Fibroblast of lung (primary cell): ENCODE results near the gene IMMP2L. TPM values are rescaled to one million over a fixed set of nuclear protein-coding genes. Genes with fewer than 3 reads are reported as not detected.

Source experiments
- DNase-seq, 2 donors: peaks; one replicate each; pipeline versions ENCODE4 v3.0.0 to v3.0.0-alpha.2; 2010; ENCODE audit warnings: low read depth in 2 of 2
- H2AFZ ChIP-seq: 2 replicates; pipeline ENCODE4 v1.5.1; 2012; ENCODE audit warnings: low read length, control low read depth, inconsistent platforms
- H3K27ac ChIP-seq: 2 replicates; pipeline ENCODE4 v1.5.1; 2011; ENCODE audit warnings: low read length, control low read depth; ENCODE audit not compliant: insufficient read depth
- H3K27me3 ChIP-seq: 2 replicates; pipeline ENCODE4 v1.5.1; 2011; ENCODE audit warnings: mild to moderate bottlenecking, low read length; ENCODE audit not compliant: control insufficient read depth, insufficient read depth
- H3K36me3 ChIP-seq: 2 replicates; pipeline ENCODE4 v1.5.1; 2011; ENCODE audit warnings: low read length; ENCODE audit not compliant: control insufficient read depth, insufficient read depth
- H3K4me1 ChIP-seq: 2 replicates; pipeline ENCODE4 v1.5.1; 2011; ENCODE audit warnings: low read length; ENCODE audit not compliant: control insufficient read depth, insufficient read depth; ENCODE audit errors: extremely low read depth
- H3K4me2 ChIP-seq: 2 replicates; pipeline ENCODE4 v1.5.1; 2011; ENCODE audit warnings: low read length, control low read depth; ENCODE audit not compliant: insufficient read depth; ENCODE audit errors: extremely low read depth
- H3K4me3 ChIP-seq, 4 experiments: fragments of 200-600 bp in 1 of 4; sonication (generic) in 1 of 4; replicated peaks in 1 of 4; 2 replicates each; pipeline ENCODE4 v1.5.1; 2011 to 2016; ENCODE audit warnings: low read length in 4 of 4, low read depth in 3 of 4, mild to moderate bottlenecking in 3 of 4, control low read depth in 2 of 4, inconsistent platforms in 1 of 4, mixed read lengths in 1 of 4; ENCODE audit not compliant: insufficient read depth in 1 of 4; ENCODE audit errors: control extremely low read depth in 1 of 4
- H3K79me2 ChIP-seq: 2 replicates; pipeline ENCODE4 v1.5.1; 2012; ENCODE audit warnings: mild to moderate bottlenecking, low read length, inconsistent platforms; ENCODE audit not compliant: control insufficient read depth, insufficient read depth
- H3K9ac ChIP-seq: 2 replicates; pipeline ENCODE4 v1.5.1; 2011; ENCODE audit warnings: mild to moderate bottlenecking, low read length, control low read depth; ENCODE audit not compliant: insufficient read depth
- H3K9me3 ChIP-seq: 2 replicates; pipeline ENCODE4 v1.5.1; 2012; ENCODE audit warnings: low read depth, low read length; ENCODE audit not compliant: control insufficient read depth, insufficient read depth
- H4K20me1 ChIP-seq: 2 replicates; pipeline ENCODE4 v1.5.1; 2011; ENCODE audit warnings: low read length; ENCODE audit not compliant: control insufficient read depth, insufficient read depth; ENCODE audit errors: extremely low read depth
- EZH2 ChIP-seq: IDR thresholded peaks from 2 replicates; pipeline ENCODE4 v1.5.1; 2012; ENCODE audit warnings: low read length, control low read depth, mild to moderate bottlenecking; ENCODE audit errors: missing control alignments
- polyA plus RNA-seq, 2 donors: library from polyadenylated mRNA; depleted of rRNA in 1 of 2; stranded (reverse) in 1 of 2; unstranded in 1 of 2; fragments of >200 nt; gene quantifications; 2 replicates each; pipeline ENCODE4 v1.2.1, GENCODE V29; 2011 to 2012; ENCODE audit warnings: missing spikeins in 1 of 2
- total RNA-seq: library from RNA; depleted of rRNA; stranded (reverse); fragments of >200 nt; gene quantifications from 2 replicates; pipeline ENCODE4 v1.2.1, GENCODE V29; 2014
- TF ChIP-seq, protein P1 (sequence below), 2 donors: IDR thresholded peaks in 1 of 2; conservative IDR thresholded peaks in 1 of 2; 1 replicate in 1 of 2; 2 replicates in 1 of 2; pipeline ENCODE4 v1.5.1; 2011 to 2012; ENCODE audit warnings: low read length in 2 of 2, control low read depth in 1 of 2, inconsistent platforms in 1 of 2, low read depth in 1 of 2, mild to moderate bottlenecking in 1 of 2

IMMP2L gene
- total and polyA plus RNA-seq, 2 donors (not counting 1 experiment from before 2014, with no cell fraction given), result 6.9 to 14.4 TPM

DNA sequence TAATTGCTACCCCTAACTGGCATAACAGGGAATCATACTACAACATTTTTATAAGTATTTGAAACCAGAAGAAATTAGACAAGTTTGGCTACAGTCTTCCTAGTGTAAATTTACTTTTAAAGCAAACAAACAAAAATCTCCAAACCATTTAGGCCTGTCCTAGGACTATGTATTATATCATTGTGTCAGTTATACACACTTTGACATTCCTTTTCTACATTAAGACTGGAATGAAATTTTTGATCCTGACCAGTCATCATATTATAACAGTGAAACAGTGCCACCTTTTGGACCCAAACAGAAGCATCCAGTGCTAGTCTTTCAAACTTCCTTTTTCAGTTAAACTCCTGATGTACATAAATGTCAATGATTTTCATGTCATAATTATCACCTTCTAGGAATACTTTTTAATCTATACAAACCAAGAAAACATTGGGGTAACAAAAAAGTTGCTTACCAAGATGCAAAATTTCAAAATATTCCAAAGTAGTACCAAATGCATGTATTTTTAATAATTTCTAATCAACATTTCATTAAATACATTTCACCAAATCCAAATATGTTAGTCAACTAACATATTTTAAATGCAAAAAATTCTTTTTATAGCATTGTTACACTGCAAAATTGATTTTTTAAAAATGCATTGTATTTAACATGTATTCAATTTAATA, 75.7 kb downstream of the IMMP2L start:
- H4K20me1 ChIP-seq, result no peaks in the 10 kb centered on the region
- no peak overlapping the region for H3K4me2 ChIP-seq
- no peaks in the 10 kb centered on the region for H3K79me2 ChIP-seq
- no peaks in the 10 kb centered on the region for H3K36me3 ChIP-seq
- no peaks in the 10 kb centered on the region for H3K4me1 ChIP-seq
- H3K27ac ChIP-seq, result no peak overlapping the region
- peak; percentile 39 to 77 for DNase-seq
- TF ChIP-seq, protein P1, sequence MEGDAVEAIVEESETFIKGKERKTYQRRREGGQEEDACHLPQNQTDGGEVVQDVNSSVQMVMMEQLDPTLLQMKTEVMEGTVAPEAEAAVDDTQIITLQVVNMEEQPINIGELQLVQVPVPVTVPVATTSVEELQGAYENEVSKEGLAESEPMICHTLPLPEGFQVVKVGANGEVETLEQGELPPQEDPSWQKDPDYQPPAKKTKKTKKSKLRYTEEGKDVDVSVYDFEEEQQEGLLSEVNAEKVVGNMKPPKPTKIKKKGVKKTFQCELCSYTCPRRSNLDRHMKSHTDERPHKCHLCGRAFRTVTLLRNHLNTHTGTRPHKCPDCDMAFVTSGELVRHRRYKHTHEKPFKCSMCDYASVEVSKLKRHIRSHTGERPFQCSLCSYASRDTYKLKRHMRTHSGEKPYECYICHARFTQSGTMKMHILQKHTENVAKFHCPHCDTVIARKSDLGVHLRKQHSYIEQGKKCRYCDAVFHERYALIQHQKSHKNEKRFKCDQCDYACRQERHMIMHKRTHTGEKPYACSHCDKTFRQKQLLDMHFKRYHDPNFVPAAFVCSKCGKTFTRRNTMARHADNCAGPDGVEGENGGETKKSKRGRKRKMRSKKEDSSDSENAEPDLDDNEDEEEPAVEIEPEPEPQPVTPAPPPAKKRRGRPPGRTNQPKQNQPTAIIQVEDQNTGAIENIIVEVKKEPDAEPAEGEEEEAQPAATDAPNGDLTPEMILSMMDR (conservative IDR thresholded peaks at IDR 0.05 in 1 of 2, IDR thresholded peaks at IDR 0.05 in 1 of 2; ENCODE audit: low read depth in 1 of 2, low read length in 2 of 2), result peak; percentile 75 to 79
- TF ChIP-seq EZH2, result no peak
- H3K27me3 ChIP-seq, result no peaks in the 10 kb centered on the region
- H3K4me3 ChIP-seq, result no peak overlapping the region
- no peak overlapping the region for H3K9ac ChIP-seq
- H2AFZ ChIP-seq, result no peak overlapping the region
- H3K9me3 ChIP-seq, result no peaks in the 10 kb centered on the region

DNA sequence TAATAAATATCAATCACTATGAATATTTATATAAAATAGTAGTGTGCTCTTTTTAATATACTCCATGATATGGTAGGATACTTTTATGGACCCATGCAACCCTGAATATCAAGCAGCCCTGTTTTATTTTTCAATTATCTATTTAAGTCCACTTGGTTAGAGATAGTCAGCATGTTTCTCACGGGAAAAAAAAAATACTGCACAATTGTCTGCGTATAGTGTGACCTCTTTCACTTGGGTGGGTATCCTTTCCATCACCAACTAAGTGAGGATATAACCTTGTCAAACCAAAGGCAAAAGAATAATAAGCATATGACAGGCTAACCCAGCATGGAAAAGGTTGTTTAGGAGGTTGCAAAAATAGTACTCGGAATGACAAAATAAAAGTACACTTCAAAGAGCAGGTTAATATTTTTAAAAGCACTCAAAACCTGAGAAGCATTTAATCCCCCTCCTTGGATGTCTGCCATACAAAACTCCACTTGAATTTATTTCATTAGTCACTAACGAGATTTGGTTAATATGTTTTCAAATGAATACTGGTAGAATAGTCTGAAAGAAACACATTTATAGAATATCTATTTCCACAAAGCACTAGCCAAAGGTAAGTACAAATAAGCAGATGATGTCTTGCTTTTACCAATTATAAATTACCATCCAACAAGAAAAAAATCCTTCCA, 76.5 kb downstream of the IMMP2L start:
- H3K9me3 ChIP-seq, result no peaks in the 10 kb centered on the region
- no peak for TF ChIP-seq EZH2
- no peaks in the 10 kb centered on the region for H3K4me1 ChIP-seq
- H2AFZ ChIP-seq, result no peak overlapping the region
- H4K20me1 ChIP-seq, result no peaks in the 10 kb centered on the region
- no peaks in the 10 kb centered on the region for H3K79me2 ChIP-seq
- DNase-seq, result no peak
- no peak overlapping the region for H3K27ac ChIP-seq
- H3K4me2 ChIP-seq, result no peak overlapping the region
- no peak overlapping the region for H3K9ac ChIP-seq
- H3K4me3 ChIP-seq, result no peak overlapping the region
- no peaks in the 10 kb centered on the region for H3K27me3 ChIP-seq
- no peaks in the 10 kb centered on the region for H3K36me3 ChIP-seq

DNA sequence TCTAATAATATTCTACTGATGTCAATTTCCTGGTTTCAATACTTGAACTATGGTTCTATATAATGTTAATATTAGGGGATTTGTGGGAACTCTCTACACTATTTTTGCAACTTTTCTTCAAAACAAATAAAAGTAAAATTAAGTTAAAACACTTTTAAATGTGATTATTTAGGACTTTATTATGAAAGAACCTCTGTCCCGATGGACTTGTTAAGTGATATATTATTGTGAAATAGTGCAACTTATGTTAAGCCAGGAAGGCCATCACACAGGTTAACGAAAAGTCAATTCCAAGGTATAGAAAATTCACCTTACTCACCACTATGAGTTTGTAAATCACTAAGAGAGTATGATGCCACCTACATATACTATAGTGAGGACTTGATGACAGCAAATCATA, 79.2 kb downstream of the IMMP2L start:
- H3K9me3 ChIP-seq, result no peaks in the 10 kb centered on the region
- no peaks in the 10 kb centered on the region for H3K4me1 ChIP-seq
- no peaks in the 10 kb centered on the region for H3K36me3 ChIP-seq
- no peak overlapping the region for H2AFZ ChIP-seq
- H3K4me2 ChIP-seq, result no peak overlapping the region
- no peak for DNase-seq
- no peak overlapping the region for H3K9ac ChIP-seq
- H3K79me2 ChIP-seq, result no peaks in the 10 kb centered on the region
- no peak for TF ChIP-seq EZH2
- TF ChIP-seq, protein P1 (conservative IDR thresholded peaks at IDR 0.05 in 1 of 2, IDR thresholded peaks at IDR 0.05 in 1 of 2; ENCODE audit: low read depth in 1 of 2, low read length in 2 of 2), result no peak
- H4K20me1 ChIP-seq, result no peaks in the 10 kb centered on the region
- H3K4me3 ChIP-seq, result no peak overlapping the region
- H3K27me3 ChIP-seq, result no peaks in the 10 kb centered on the region
- H3K27ac ChIP-seq, result no peak overlapping the region
